GM18526 (cell line): ENCODE data around the gene EEF1AKMT1.

Experiments
- POLR2A ChIP-seq: IDR thresholded peaks from 3 replicates; pipeline ENCODE4 v1.6.1; 2011; ENCODE audit not compliant: insufficient read length; ENCODE audit errors: extremely low read depth

Gene EEF1AKMT1, protein sequence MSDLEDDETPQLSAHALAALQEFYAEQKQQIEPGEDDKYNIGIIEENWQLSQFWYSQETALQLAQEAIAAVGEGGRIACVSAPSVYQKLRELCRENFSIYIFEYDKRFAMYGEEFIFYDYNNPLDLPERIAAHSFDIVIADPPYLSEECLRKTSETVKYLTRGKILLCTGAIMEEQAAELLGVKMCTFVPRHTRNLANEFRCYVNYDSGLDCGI

DNA sequence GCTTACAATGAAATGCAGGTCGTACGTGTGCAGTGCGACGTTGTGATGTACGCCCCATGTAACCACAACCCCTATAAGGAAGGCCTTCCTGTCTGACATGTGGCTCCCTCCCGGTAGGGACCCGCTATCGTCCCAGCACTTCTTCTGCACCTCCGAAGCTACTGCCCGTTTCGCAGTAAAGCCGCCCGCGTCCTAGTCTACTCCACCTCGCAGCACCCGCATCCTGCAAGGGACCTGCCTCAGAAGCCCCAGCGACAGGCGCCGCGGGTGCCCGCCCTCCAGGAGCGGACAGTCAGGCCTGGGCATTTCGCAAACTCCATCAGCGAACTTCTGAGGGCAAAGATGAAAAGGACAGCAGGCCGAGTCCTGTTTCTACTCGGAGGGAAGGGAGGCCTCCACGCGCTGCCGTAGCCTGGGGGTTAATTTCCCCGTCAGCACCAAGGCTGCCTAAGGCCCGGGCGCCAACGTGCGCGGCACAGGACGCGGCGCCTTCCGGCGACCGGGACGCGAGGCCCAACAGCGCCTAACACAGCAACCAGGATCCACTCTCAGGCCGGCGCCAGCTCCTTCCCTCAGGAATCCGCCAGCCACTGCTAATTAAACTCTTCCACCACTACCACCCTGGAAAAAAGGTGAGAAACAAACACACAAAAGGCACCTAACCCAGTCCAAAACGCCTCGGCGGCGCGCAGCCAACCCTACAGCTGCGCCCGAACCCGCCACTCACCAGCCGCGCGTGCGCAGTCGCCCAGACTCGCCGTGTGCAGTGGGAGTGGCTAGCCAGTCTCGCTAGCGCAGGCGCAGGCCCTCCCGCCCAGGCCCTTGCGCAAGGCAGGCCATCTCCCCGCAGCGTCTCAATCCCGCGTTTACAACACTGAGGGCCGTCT, at the start of gene EEF1AKMT1:
TSS of gene EEF1AKMT1 (minus strand) at position 768 of the 887 bp plus-strand sequence. CDS start 16,363 bp downstream, outside the sequence.
- peak; percentile 95 for TF ChIP-seq POLR2A

DNA sequence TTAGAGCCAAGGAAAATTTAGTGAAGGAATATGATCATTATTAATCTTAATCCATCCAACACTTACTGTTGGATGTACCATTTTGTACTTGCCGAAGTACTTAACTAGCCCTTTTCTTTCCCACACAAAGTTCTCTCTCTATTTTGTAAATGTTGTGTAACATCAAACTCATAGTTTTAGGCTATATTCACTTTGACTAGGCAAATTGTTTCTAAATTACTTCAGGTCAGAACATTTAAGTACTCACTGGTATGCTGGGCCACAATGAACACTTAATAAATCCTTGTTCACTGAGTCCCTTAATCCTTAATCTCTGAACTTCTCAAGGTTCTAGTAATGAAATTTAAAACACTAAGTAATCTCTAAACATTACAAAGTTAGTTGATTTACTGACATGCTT, 49.3 kb upstream of the EEF1AKMT1 start:
- TF ChIP-seq POLR2A, result no peak

DNA sequence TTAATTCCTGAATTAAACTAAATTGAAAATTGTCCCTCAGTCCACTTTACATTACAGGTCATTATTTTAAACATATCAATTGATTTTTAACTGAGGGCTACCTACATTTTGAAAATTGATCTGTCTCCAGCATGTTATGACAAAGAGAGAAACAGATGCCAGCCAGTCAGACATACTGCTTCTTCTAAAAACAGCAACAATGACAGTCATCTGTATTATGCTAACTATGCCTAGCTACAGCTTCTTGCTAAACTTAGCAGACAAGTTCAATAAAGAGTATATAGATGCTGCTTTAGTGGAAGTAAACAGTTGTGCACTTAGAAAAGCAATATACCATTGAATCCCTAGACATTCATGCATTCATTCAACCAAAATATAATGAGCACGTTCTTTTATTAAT, 48.6 kb upstream of the EEF1AKMT1 start:
- no peak for TF ChIP-seq POLR2A

DNA sequence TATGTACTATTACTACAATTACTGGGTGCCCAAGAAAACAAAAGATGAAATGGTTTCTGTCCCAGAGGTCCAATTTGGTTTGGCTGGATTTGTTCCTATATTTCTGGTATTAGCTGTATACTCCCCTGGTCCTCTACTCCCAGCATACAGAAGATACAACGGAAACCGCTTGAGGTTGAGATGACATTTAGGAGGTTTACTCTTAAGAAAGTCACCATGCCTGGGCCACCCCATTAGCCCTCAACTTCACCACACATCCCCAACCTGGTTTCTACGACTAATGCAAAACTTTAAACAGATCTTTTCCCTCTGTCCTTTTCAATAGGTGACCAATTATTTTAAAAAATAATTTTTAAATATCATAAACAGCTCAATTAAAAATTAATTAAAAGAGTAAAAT, 46.0 kb upstream of the EEF1AKMT1 start:
- no peak for TF ChIP-seq POLR2A

DNA sequence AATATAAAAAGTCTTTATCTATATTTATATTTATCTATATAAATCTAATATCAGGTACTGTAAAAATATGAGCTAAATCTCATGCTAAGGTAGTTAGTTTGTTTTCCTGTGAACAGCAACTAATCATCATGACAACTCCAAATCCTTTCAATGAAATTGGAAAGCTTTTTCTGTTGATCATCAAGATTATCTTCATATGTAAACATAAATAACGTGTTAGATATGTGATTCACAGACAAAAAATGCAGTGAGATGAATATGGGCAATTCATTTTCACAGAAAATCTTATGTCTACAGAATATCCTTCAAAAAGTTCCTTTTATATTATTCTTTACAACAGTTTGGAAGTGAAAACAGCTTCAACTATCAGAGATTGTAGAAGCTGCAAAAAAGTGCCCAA, 41.7 kb upstream of the EEF1AKMT1 start:
- TF ChIP-seq POLR2A, result no peak

DNA sequence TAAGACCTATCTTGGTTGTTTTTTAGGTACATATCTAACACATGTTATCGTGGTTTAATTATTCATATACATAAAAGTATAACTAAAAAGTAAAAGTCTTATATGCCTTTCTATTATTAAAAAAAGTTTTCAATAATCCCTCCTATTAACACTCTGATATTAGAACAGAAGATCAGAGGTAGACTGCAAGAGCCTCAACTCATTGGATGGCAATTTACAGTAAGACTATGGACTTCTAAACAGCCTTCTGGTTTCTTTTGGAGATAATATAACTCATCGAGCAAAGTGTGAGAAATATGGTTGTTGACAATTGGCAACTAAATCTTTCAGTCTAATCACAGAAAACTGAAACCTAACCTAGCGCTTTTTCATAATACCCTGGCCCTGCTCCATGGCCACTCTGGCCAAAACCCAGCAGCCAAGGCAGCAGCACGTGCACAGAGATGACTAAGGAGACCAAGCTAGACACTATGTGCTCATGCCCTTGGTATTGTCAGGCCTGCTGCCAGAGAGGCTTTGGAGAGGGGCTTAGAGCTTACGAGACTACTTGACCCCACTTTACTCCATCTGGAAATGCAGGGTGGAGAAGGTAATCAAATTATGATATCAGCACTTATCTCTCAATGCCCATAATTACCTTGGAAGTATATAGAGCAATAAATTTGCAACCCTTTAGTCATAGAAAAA, 40.6 kb upstream of the EEF1AKMT1 start:
- TF ChIP-seq POLR2A, result no peak

DNA sequence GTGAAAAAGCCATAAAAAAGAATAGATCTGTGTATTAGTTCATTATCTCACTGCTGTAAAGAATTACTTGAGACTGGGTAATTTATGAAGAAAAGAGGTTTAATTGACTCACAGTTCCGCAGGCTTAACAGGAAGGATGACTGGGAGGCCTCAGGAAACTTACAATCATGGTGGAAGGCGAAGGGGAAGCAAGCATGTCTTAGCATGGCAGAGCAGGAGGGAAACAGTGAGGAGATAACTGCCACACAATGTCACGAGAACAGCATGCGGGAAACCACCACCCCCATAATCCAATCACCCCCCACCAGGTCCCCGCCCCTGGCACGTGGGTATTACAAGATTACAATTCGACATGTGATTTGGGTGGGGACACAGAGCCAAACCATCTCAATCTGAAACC, 39.1 kb upstream of the EEF1AKMT1 start:
- TF ChIP-seq POLR2A, result no peak

DNA sequence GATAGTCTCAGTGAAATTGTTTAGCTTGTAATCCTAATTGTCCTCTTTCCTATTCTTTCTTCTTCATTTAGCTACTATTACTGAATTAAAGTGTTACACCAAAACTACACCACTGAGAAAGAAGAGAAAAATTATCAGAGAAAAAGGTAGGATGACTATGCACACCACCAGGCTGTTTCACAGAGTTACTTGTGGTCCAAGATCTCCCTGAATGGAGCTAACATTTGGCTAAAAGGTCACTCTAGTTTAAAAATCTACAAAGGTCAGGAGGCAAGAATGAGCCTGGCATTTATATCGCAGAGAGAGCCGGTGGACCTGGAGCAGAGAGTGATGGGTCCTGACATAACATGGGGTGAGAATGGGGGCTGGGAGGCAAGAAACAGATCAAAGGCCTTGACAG, 37.0 kb upstream of the EEF1AKMT1 start:
- TF ChIP-seq POLR2A, result no peak

DNA sequence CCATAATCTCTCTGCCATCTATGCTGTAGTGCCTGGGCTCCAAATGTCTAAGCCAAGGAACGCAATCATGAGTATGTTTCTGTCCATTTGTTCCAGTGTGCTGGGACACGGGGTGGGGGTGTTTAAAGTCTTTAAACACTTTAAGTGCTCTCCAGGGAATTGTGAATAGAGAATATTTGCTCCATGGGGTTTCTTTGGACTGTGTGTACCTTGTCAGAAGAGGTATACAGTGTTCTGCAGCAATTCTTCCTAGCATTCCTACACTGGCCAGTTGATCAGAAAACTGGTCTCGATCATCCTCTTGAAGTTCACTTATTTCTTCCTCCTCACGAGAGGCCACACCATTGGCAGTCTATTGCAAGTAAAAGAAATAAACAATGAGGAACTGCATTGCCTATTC, 35.1 kb upstream of the EEF1AKMT1 start:
- TF ChIP-seq POLR2A, result no peak

DNA sequence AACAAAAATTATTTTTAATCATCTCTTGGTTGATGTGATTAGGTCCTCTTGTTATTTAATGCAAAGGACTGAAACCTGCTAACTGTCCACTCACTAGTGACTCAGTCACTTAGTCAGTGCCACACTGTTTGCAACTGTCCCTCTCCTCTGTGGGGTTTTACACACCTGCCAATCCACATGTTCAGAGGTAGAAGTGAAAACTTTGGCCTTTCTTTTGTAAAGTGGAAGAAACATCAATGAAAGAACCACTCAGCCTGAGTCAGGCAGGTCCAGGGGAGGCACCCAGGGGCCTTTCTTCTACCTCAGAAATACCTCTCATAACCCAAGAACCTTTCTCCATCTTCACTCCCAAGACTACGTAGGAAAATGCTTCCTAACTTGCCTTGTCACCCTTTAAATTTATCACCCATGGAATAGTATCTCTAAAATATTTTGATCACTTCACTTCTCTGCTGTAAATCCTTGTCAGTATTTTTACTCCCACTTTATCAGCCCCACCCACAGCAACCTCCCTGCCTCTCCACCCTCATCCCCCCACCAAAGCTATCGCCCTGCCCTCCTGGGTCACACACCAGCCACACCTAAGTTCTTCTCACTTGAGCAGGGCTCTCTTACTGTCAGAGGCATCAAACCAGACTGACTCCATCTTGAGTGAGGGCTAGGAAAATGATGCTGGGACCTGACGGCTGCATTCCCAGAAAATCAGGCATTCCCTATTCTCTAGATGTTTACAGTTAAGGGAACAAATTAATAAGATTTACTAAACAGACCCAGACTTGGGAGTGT, 29.6 kb upstream of the EEF1AKMT1 start:
- TF ChIP-seq POLR2A, result no peak

DNA sequence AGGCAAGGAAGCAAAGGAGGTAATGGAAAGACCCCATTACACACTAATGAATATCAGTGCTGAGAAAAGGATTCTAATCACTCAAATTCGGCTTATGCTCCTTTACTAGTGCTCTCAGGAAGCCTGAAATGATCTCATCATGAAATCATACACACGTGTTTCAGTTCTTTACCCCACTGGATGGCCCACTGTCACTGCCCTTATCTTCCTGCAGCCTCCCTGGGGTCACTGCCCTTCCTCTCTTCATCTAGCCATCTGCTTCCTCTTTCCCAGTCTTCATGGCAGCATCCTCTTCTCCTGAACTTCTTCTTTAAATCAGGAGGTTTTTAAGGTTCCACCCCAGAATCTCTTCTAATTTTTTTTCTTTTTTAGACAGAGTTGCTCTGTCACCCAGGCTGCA, 27.9 kb upstream of the EEF1AKMT1 start:
- no peak for TF ChIP-seq POLR2A

DNA sequence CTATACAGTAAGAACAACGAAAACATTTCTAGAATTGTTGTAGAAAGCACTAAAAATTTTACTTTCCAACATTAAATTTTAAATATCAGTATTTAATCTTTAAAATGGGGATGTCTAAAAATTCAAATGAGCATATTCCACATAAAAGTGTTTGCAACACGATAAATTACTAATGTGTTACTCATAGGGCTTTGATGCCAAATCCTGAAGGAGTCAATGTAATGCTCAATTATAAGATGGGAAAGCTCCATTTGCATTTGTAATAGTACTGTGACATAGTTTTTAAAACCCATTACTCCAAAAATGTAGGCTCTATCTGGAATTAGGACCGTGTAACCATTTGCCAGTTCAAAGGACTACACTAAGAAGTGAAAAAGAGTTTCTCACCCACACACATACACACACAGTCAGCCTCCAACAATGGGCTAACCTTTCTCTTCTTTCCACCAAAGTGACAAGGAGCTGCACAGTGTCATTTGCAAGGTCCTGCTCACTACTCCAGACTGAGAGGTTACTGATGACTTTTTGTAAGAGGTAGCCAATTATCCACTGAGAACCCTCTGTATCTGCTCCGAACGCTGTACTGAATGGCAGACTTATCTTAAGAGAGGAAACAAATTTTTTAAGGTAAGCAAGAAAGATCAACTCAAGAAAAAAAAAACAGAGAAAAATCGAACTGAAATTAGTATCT, 26.1 kb upstream of the EEF1AKMT1 start:
- no peak for TF ChIP-seq POLR2A

DNA sequence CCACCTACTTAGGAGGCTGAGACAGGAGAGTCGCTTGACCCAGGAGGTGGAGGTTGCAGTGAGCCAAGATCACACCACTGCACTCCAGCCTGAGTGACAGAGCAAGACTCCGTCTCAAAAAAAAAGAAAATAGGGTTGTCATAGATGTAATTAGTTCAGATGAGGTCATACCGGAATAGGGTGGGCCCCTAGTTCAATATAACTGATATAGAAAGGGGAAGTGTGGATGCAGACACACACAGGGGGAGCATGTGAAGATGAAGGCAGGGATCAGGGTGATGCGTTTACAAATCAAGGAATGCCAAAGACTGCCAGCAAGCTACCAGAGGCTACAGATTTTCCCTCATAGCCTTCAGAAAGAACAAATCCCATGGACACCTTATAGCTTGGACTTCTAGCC, 24.3 kb upstream of the EEF1AKMT1 start:
- no peak for TF ChIP-seq POLR2A

DNA sequence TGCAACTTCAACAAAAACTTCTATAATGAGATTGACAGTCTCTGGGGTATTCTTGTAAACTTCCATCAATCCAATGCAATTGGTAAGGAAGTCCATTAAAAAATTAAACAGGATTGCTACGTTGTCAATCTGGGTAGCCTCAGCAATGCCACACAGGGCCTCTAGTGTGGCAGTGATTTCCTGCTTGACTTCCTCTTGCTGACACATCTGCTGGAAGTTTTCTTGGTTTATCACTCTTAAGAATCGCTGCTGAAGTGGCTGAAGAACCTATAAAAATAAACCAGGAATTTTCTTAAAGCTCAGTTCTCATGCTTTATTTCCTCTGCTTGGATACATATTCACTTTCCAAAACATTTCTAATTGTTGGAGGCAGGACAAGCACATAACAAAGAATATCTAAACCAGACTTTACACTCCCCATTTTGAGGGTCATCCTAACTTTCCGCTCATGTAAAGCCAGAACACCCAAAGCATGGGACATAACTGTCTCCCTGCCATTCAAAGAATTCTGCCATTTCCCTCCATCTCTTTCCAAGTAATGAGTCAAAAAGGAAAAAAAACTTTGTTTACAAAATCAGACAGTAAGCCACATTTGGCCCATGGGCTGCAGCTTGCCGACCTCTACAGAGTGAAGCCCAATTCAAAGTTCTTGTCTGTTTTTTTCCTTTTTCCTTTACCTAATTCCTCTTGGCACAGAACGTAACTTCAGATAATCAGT, 23.2 kb upstream of the EEF1AKMT1 start:
- TF ChIP-seq POLR2A, result no peak

DNA sequence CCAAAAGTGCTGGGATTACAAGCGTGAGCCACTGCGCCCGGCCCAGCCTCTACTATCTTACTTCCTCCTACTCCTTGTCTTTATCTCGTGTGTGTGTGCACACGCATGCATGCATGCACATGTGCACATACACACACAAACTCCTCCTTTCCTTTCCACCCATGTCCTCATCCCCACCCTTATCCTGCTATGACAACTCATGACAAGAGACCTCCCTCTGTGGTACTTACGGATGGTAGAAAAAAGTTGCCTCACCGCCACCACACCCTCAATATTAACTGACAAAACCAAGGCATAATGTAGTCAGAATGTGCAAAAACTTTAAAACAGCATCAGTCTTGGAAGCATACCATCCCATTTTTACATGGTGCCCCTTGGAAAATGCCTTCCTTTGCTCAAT, 15.9 kb upstream of the EEF1AKMT1 start:
- TF ChIP-seq POLR2A, result no peak

DNA sequence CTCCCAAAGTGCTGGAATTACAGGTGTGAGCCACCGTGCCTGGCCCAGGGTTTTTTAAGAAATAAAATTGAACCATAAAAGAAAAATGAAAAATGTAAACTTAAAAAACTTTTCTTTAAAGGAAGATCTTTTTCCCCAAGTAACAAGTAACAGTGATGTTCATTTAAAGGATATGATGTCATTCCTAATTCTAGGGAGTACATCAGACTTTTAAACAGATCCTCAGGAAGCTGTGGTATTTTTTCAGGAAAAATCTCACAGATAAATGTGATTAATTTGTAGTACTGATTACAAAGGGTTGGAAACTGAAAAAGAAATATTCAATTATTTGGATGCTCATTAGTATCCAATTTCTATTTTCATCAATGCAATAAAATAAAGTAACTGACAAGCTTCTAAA, 14.6 kb upstream of the EEF1AKMT1 start:
- no peak for TF ChIP-seq POLR2A
